Inflammatory macrophage treated with lipopolysaccharide for 1 hour (primary cell): Measurements from ENCODE around the gene MYZAP.

Source experiments
- DNase-seq, 2 donors: peaks; one replicate each; pipeline ENCODE4 v3.0.0-alpha.2; 2020 to 2022

Gene MYZAP

GRCh38 chr15:57706405-57707209 is 114.9 kb downstream of the MYZAP start, which contains the start of gene POLR2M:
Gene POLR2M, plus strand, starts transcription at chr15:57706714. Its CDS starts 129 bp downstream, at chr15:57706843.
- peak; percentile 95 to 98 for DNase-seq

GRCh38 chr15:57708047-57708446 is 116.3 kb downstream of the MYZAP start:
- no peak for DNase-seq

DNA sequence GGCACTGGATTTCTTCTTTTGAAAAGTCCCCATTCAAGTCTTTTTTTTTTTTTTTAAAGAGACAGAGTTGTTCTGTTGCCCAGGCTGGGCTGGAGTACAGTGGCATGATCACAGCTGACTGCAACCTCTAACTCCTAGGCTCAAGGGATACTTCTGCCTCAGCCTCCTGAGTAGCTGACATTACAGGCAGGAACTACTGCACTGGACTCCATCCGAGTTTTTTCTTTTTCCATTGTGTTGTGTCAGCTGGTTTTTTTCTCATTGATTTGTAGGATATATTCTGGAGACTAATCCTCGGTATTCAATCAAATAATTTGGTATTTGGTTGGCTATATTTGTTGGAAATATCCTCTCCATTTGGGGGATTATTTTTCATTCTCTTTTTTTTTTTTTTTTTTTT is 126.6 kb downstream of the MYZAP start:
- no peak for DNase-seq

- no peak for DNase-seq
These were observed 129.2 kb downstream of the MYZAP start for GRCh38 chr15:57720867-57721266.

GRCh38 chr15:57726411-57726810 is 134.7 kb downstream of the MYZAP start:
- DNase-seq, result no peak

GRCh38 chr15:57727031-57727430 is 135.3 kb downstream of the MYZAP start:
- no peak for DNase-seq

GRCh38 chr15:57728436-57728835 is 136.7 kb downstream of the MYZAP start:
- DNase-seq, result no peak

GRCh38 chr15:57730876-57731275 is 139.2 kb downstream of the MYZAP start:
- no peak for DNase-seq

DNA sequence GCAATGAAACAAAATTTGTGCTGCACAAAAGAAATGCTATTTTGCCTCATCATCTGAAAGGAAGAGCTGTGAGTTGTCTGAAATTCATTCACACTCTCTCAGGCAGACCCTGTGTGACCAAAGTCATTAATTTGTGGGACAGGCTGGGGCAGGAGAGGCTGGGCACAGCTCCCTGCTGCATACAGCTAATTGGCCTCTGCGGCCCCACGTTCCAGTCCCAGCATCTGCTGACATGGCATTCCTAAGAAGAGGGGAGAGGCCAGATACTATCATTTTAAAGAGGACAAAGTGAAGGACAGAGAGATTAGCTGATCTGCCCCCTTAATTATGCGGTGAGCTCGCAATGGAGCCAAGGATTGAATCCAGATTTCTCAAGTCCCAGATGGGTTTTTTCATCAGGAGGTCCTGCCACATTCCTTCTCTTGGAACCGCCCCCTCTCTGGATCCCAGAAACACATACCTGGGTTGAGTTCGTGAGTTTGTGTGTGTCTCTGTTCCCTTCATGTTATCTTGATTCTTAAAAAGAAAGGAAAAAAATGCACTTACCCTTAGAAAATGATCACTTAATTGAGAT is 139.9 kb downstream of the MYZAP start:
- DNase-seq, result no peak

DNA sequence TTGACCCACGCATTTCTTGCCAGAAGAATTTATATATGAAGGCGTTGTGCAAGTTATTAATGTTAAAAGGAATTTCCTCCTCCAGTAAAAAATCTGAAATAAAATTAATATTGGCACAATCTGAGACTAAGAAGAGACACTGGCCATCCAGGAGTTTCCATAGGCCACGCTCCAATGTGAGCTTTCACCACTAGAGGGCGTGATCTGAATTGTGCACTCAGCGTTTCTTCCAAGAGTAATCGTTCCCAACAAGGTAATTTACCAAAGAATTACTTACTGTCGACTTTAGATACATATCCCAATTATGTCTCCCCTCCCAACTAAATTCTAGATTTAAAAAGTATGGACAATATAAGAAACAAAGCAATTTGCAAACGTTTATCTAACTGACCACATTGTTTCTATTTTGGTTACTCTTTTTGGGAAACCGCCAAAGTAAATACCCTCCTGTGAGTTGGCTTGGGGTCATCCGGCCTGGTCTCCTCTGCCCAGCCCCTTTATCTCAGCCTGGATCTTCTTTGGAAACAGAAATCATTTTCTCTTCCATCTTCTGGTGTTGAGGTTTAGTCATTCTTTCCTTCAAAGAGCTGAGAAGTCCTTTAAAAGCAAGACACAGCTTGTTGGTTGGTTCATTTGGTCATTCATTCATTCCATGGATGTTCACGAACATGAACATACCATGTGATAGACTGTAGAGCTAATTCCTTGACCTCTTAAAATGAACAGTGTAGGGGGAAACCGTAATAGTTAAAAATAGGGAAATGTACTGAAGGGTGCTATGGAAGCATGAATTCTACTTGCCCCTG is 141.0 kb downstream of the MYZAP start:
- DNase-seq, result peak; percentile 7 to 87

DNA sequence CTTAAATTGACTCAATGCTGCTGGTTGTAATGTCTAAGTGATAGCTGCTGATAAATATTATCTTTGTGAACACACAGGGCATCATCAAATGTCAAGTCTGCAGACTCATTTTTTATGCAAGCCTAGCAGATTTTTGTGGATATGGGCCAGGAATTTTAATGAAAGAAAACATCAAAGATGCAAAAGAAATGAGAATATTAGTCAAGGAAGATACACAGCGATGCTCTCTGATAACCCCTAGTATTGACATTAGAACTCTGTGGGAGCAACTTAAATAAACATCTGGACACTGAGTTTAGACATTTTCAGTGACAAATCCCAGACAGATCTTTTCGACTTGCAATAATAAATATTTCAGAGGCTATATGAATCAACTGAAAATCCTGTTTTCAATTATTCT is 143.2 kb downstream of the MYZAP start:
- DNase-seq, result no peak
